NCI-H1092 (cell line): ENCODE results near the gene SH2D2A.
"Not testable (repeated sequence)": the region's sequence is repeated elsewhere in the genome, so short reads cannot be mapped to it uniquely, and the experiment has no call there.

ENCODE experiments used
- DNase-seq: peaks from one replicate; lab custom pipeline; 2025; lab: John Stamatoyannopoulos, UW

Gene SH2D2A

GRCh38 chr1:156768610-156769295 is 47.9 kb downstream of the SH2D2A start:
- no peak for DNase-seq

- no peak for DNase-seq
Observed at GRCh38 chr1:156767879-156768604, 48.6 kb downstream of the SH2D2A start.

- DNase-seq = peak; percentile 100
Observed at GRCh38 chr1:156767101-156767878, 49.4 kb downstream of the SH2D2A start, which contains the start of gene PRCC. Gene PRCC (plus strand): TSS chr1:156767535. CDS start chr1:156767772, 237 bp downstream.

GRCh38 chr1:156766298-156767100 is 50.1 kb downstream of the SH2D2A start:
- no peak for DNase-seq

- DNase-seq = no peak
Observed at GRCh38 chr1:156765666-156766065, 51.0 kb downstream of the SH2D2A start.

- DNase-seq = not testable (repeated sequence)
Observed at GRCh38 chr1:156765136-156765535, 51.5 kb downstream of the SH2D2A start.

- DNase-seq = no peak
Observed at GRCh38 chr1:156760796-156761104, 55.9 kb downstream of the SH2D2A start.

GRCh38 chr1:156760092-156760795 is 56.4 kb downstream of the SH2D2A start:
- DNase-seq = no peak

- not testable (repeated sequence) for DNase-seq
Observed at GRCh38 chr1:156757572-156758253, 58.9 kb downstream of the SH2D2A start.

- no peak for DNase-seq
Observed at GRCh38 chr1:156756355-156756754, 60.3 kb downstream of the SH2D2A start.
